Measurements from ENCODE around the gene SYT9. TPM values are rescaled to one million over a fixed set of nuclear protein-coding genes. Genes with fewer than 3 reads are reported as not detected.

The SYT9 gene, protein sequence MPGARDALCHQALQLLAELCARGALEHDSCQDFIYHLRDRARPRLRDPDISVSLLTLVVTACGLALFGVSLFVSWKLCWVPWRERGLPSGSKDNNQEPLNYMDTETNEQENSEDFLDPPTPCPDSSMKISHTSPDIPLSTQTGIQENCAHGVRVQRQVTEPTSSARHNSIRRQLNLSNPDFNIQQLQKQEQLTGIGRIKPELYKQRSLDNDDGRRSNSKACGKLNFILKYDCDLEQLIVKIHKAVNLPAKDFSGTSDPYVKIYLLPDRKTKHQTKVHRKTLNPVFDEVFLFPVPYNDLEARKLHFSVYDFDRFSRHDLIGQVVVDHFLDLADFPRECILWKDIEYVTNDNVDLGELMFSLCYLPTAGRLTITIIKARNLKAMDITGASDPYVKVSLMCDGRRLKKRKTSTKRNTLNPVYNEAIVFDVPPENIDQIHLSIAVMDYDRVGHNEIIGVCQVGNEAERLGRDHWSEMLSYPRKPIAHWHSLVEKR
- total RNA-seq: not detected in 2 replicates

DNA sequence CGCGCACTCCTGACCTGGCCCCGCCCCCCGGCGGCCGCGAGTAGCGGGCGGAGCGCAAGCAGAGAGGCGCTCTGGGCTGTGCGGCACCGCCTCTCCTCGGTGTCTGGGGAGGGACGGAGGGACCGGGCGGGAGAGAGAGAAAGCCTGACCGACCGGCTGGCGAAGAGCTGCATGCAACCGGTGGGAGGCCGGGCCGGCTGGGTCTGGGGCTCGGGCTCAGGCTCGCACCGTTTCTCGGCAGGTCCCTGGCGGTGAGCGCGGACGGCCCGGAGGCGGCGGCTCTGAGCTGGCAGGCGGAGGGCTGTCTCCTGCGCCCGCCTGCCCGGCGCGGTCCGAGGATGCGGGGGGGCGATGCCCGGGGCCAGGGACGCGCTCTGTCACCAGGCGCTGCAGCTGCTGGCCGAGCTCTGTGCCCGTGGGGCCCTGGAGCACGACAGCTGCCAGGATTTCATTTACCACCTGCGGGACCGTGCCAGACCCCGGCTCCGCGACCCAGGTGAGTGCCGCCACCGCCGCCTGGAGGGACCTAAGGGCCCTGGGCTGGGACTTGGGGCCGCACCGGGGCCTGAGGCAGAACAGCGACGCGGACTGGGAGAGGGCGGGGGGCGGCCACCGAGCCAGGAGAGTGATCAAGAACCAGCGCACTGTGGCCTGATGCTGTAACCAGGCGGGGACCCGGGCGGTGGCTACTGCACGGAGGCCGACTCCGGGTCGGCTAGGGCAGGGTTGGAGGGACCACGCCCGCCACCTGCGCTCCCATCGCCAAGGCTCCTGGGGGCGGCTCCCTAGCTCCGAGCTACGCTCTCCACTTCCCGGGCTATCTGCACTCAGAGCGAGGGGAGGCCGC, at the start of gene SYT9:
TSS of gene SYT9 (plus strand) at position 69 of the 847 bp plus-strand sequence. CDS start at position 352, 283 bp downstream.

DNA sequence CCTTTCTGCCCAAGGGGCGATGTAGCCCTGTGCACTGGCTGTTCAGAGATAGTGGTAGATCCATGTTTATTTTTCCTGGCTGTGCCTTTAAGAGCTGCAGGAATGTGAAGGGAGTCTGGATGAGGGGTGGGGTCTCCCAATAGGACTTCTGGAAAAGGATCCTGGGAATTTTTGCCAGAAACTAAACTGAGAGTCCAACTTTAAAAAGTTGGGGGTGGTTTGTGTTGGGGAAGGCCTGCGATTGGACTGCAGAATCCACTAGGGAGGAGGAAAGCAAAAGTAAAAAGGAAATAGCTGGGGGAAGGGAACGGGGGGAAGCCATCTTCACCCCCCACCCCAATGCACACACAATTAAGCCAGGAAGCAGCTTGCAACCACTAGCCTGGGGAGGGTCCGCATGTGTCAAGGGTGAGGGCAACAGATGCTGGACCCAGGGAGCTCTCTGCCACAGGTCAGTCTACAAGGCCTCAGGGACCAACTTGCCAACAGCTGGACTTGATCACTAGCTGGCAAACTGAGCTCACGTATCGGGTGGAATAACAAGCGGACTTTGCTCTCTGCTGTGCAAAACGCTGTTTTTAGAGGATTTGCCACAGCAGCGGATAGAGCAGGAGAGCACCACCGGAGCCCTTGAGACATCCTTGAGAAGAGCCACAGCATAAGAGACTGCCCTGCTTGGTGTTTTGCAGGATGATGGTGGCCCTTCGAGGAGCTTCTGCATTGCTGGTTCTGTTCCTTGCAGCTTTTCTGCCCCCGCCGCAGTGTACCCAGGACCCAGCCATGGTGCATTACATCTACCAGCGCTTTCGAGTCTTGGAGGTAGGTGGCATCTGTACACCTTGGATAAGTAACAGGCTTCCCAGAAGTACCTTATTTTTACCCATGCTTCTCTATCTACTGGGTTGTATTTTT, 233.7 kb downstream of the SYT9 start, which contains the start of gene OLFML1:
TSS of gene OLFML1 (plus strand) at position 321 of the 912 bp plus-strand sequence. CDS start at position 691, 370 bp downstream.

DNA sequence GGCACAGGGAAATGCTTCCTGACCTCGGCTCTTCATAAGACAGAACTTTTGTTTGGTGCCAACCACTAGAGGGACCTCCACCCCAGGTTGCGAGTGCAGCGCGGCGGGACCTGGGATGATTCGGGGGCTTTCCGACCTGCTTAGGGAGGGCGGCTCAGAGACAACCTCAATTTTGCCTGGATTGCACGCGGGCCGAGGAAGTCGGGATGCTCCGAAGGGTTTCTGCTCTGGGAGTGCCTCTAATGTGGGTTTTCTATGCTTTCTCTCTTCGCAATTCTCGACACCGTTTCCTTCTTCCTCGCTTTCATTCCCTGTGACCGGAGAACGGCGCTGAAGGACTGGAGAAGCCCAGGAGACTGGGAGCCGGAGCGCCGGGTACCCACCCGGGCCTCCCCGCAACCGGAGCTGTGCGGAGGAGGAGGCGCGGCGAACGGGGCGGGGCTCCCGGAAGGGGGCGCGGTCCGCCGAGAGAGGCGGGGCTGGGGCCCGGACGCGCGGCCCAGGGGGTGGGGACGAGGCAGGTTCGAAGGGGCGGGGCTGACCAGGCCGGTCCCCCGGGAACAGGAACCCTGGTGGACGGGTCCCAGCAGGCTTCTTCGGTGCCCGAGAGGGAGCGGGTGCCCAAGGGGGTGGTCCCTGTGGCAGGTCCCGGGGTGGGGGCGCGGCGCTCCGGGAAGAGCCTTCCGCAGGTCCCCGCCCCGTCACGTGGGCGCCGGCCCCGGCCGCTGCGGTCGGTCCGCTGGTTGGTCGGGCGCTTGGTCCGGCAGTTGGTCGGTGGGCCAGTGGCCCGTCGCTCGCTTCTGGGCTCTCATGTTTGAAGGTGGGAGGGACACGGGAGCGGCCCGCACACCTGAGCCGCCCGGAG, 261.8 kb downstream of the SYT9 start, which contains the start of gene PPFIBP2:
TSS of gene PPFIBP2 (plus strand) at position 766 of the 865 bp plus-strand sequence. CDS start 35,477 bp downstream, outside the sequence.

Other genes starting within 250 kb of the SYT9 start
- gene ZNF214, start 231.6 kb upstream of the SYT9 start, total RNA-seq: 1.00 and 2.0 TPM in 2 replicates
- gene NLRP14, start 231.4 kb upstream of the SYT9 start, total RNA-seq: 0.05 TPM in 1 of 2 replicates, not detected in the other
- gene RBMXL2, start 162.9 kb upstream of the SYT9 start, total RNA-seq: not detected in 2 replicates
- 24.4 and 26.4 TPM in 2 replicates for gene OLFML1, start 233.6 kb downstream of the SYT9 start, total RNA-seq

Data from cardiac ventricle fibroblast (primary cell).